ENCODE data around the gene CD244.

Gene CD244

DNA sequence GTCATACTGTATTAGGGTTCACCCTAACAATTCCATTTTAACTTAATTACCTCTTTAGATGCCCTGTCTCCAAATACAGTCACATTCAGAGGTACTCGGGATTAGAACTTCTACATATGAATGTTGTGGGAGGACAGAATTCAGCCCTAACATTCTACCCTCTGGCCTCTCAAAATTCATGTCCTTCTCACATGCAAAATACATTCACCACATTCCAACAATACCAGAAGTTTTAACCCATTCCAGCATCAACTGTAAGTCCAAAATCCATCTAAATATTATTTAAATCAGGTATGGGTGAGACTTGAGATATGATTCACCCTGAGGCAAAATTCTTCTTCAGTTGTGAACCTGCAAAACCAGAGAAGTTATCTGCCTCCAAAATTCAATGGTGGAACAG lies 52.2 kb downstream of the CD244 start:
- Histone ChIP-seq H3K36me3 (ENCODE audit: control insufficient read depth in 1 of 2, insufficient read depth in 2 of 2, low read depth in 1 of 2, low read length in 2 of 2) (no peaks in the 10 kb centered on the region), H4K91ac (ENCODE audit: low read length) (no peak overlapping the region), H3K14ac (ENCODE audit: low read length in 2 of 2) (no peak overlapping the region), H3K4me2 (ENCODE audit: low read length, poor library complexity, severe bottlenecking) (no peak overlapping the region), H2BK12ac (ENCODE audit: low read length in 2 of 2) (no peak overlapping the region), H3K9ac (ENCODE audit: low read length) (no peak overlapping the region), H2AK5ac (ENCODE audit: low read length, severe bottlenecking) (no peak overlapping the region), H3K27me3 (ENCODE audit: control insufficient read depth in 1 of 2, insufficient read depth in 1 of 2, low read length in 2 of 2) (no peaks in the 10 kb centered on the region), H3K27ac (ENCODE audit: low read length, poor library complexity, severe bottlenecking) (no peak overlapping the region), H3K18ac (ENCODE audit: low read depth in 1 of 2, low read length in 2 of 2) (no peak overlapping the region), H3K9me3 (ENCODE audit: control insufficient read depth, low read length) (peaks cover 8% of the 10 kb centered on the region), H2AFZ (ENCODE audit: low read depth, low read length) (no peak overlapping the region), H2BK120ac (ENCODE audit: low read depth, low read length) (no peak overlapping the region), H2BK5ac (ENCODE audit: low read depth, low read length, poor library complexity, severe bottlenecking) (no peak overlapping the region), H3K4me3 (ENCODE audit: insufficient read depth in 1 of 2, low read depth in 1 of 2, low read length in 2 of 2) (no peak overlapping the region), H3K4me1 (ENCODE audit: control insufficient read depth, insufficient read depth, low read depth, low read length) (no peaks in the 10 kb centered on the region), H2BK15ac (ENCODE audit: low read depth, poor library complexity, severe bottlenecking) (no peak overlapping the region), H3K79me1 (replicated peaks; ENCODE audit: low read length, poor library complexity, severe bottlenecking) (no peaks in the 10 kb centered on the region), H3K23ac (ENCODE audit: low read length in 2 of 2) (no peak overlapping the region), H4K8ac (ENCODE audit: low read length) (no peak overlapping the region), H3K4ac (ENCODE audit: low read depth in 1 of 2, low read length in 2 of 2) (no peak overlapping the region)
- WGBS: 45% methylated on average over 1 of the region's 1 CpG
- DNase-seq: no peak

DNA sequence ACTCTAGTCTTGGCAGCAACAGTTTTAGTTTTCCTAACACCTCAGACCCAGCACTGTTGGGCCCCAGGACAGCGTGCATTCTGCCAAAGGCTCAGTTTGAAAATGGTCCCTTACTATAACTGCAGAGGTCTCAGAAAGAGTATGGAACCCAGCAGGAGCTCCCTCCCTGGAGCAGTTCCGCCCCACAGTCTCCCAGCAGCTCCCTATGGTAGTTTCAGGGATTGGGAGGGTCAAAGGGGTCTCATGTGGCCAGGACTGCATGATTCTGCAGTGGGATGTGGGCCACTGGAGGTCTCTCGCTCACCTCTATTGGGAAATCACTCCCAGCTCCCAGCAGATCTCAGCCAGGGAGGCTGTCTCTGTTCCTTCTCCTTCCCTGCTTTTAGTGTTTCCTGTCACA lies 54.4 kb downstream of the CD244 start:
- no peaks in the 10 kb centered on the region for H3K4me1 ChIP-seq (ENCODE audit: control insufficient read depth, insufficient read depth, low read depth, low read length)
- H2BK12ac ChIP-seq (ENCODE audit: low read length in 2 of 2): no peak overlapping the region
- H2BK120ac ChIP-seq (ENCODE audit: low read depth, low read length): no peak overlapping the region
- H3K9me3 ChIP-seq (ENCODE audit: control insufficient read depth, low read length): peaks cover 8% of the 10 kb centered on the region
- H3K18ac ChIP-seq (ENCODE audit: low read depth in 1 of 2, low read length in 2 of 2): no peak overlapping the region
- no peak overlapping the region for H2AK5ac ChIP-seq (ENCODE audit: low read length, severe bottlenecking)
- H2AFZ ChIP-seq (ENCODE audit: low read depth, low read length): no peak overlapping the region
- H3K4ac ChIP-seq (ENCODE audit: low read depth in 1 of 2, low read length in 2 of 2): no peak overlapping the region
- 66% methylated on average over 3 of the region's 3 CpGs for WGBS
- H3K9ac ChIP-seq (ENCODE audit: low read length): no peak overlapping the region
- H3K79me1 ChIP-seq (replicated peaks; ENCODE audit: low read length, poor library complexity, severe bottlenecking): no peaks in the 10 kb centered on the region
- H3K23ac ChIP-seq (ENCODE audit: low read length in 2 of 2): no peak overlapping the region
- H3K14ac ChIP-seq (ENCODE audit: low read length in 2 of 2): no peak overlapping the region
- H3K27ac ChIP-seq (ENCODE audit: low read length, poor library complexity, severe bottlenecking): no peak overlapping the region
- DNase-seq: no peak
- no peak overlapping the region for H4K91ac ChIP-seq (ENCODE audit: low read length)
- H4K8ac ChIP-seq (ENCODE audit: low read length): no peak overlapping the region
- H2BK5ac ChIP-seq (ENCODE audit: low read depth, low read length, poor library complexity, severe bottlenecking): no peak overlapping the region
- H3K4me2 ChIP-seq (ENCODE audit: low read length, poor library complexity, severe bottlenecking): no peak overlapping the region
- H2BK15ac ChIP-seq (ENCODE audit: low read depth, poor library complexity, severe bottlenecking): no peak overlapping the region
- no peaks in the 10 kb centered on the region for H3K36me3 ChIP-seq (ENCODE audit: control insufficient read depth in 1 of 2, insufficient read depth in 2 of 2, low read depth in 1 of 2, low read length in 2 of 2)
- no peaks in the 10 kb centered on the region for H3K27me3 ChIP-seq (ENCODE audit: control insufficient read depth in 1 of 2, insufficient read depth in 1 of 2, low read length in 2 of 2)
- no peak overlapping the region for H3K4me3 ChIP-seq (ENCODE audit: insufficient read depth in 1 of 2, low read depth in 1 of 2, low read length in 2 of 2)

GRCh38 chr1:160807738-160808137 lies 54.9 kb downstream of the CD244 start:
- H3K4me3 ChIP-seq (ENCODE audit: insufficient read depth in 1 of 2, low read depth in 1 of 2, low read length in 2 of 2): no peak overlapping the region
- H3K14ac ChIP-seq (ENCODE audit: low read length in 2 of 2): no peak overlapping the region
- H3K4ac ChIP-seq (ENCODE audit: low read depth in 1 of 2, low read length in 2 of 2): no peak overlapping the region
- H3K4me2 ChIP-seq (ENCODE audit: low read length, poor library complexity, severe bottlenecking): no peak overlapping the region
- H3K79me1 ChIP-seq (replicated peaks; ENCODE audit: low read length, poor library complexity, severe bottlenecking): no peaks in the 10 kb centered on the region
- H2AFZ ChIP-seq (ENCODE audit: low read depth, low read length): no peak overlapping the region
- no peak overlapping the region for H2BK12ac ChIP-seq (ENCODE audit: low read length in 2 of 2)
- no peak overlapping the region for H4K8ac ChIP-seq (ENCODE audit: low read length)
- H3K9ac ChIP-seq (ENCODE audit: low read length): no peak overlapping the region
- no peak overlapping the region for H2BK5ac ChIP-seq (ENCODE audit: low read depth, low read length, poor library complexity, severe bottlenecking)
- no peak for DNase-seq
- no peak overlapping the region for H2AK5ac ChIP-seq (ENCODE audit: low read length, severe bottlenecking)
- 86% methylated on average over 2 of the region's 2 CpGs for WGBS
- no peaks in the 10 kb centered on the region for H3K36me3 ChIP-seq (ENCODE audit: control insufficient read depth in 1 of 2, insufficient read depth in 2 of 2, low read depth in 1 of 2, low read length in 2 of 2)
- no peak overlapping the region for H3K18ac ChIP-seq (ENCODE audit: low read depth in 1 of 2, low read length in 2 of 2)
- no peak overlapping the region for H2BK120ac ChIP-seq (ENCODE audit: low read depth, low read length)
- H3K9me3 ChIP-seq (ENCODE audit: control insufficient read depth, low read length): peaks cover 8% of the 10 kb centered on the region
- no peaks in the 10 kb centered on the region for H3K4me1 ChIP-seq (ENCODE audit: control insufficient read depth, insufficient read depth, low read depth, low read length)
- no peak overlapping the region for H3K27ac ChIP-seq (ENCODE audit: low read length, poor library complexity, severe bottlenecking)
- no peak overlapping the region for H4K91ac ChIP-seq (ENCODE audit: low read length)
- H3K27me3 ChIP-seq (ENCODE audit: control insufficient read depth in 1 of 2, insufficient read depth in 1 of 2, low read length in 2 of 2): no peaks in the 10 kb centered on the region
- no peak overlapping the region for H3K23ac ChIP-seq (ENCODE audit: low read length in 2 of 2)
- H2BK15ac ChIP-seq (ENCODE audit: low read depth, poor library complexity, severe bottlenecking): no peak overlapping the region

DNA sequence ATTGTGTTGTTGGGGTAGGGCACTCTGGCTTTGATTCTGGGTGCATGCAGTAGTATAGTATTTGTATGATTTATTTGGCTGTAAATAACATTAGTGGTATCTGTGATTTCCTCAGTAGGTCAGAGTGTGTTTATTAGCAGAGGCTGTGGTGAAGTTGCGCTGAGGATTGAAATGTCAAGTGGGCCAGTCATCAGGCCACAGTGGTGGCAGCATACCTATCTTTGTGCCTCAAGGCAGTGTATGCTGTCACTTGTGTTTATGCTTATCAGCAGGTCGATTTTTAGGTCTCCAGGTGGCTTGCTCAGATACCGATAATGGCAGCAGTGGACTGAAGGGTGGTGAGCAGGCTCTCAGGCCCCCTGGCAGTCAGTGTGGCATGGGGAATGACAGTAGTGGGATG lies 55.4 kb downstream of the CD244 start:
- no peak overlapping the region for H3K4me3 ChIP-seq (ENCODE audit: insufficient read depth in 1 of 2, low read depth in 1 of 2, low read length in 2 of 2)
- no peak overlapping the region for H3K27ac ChIP-seq (ENCODE audit: low read length, poor library complexity, severe bottlenecking)
- H3K14ac ChIP-seq (ENCODE audit: low read length in 2 of 2): no peak overlapping the region
- no peak overlapping the region for H2BK15ac ChIP-seq (ENCODE audit: low read depth, poor library complexity, severe bottlenecking)
- no peaks in the 10 kb centered on the region for H3K27me3 ChIP-seq (ENCODE audit: control insufficient read depth in 1 of 2, insufficient read depth in 1 of 2, low read length in 2 of 2)
- no peak for DNase-seq
- 66% methylated on average over 3 of the region's 3 CpGs for WGBS
- H3K9me3 ChIP-seq (ENCODE audit: control insufficient read depth, low read length): peaks cover 8% of the 10 kb centered on the region
- no peak overlapping the region for H3K9ac ChIP-seq (ENCODE audit: low read length)
- H3K36me3 ChIP-seq (ENCODE audit: control insufficient read depth in 1 of 2, insufficient read depth in 2 of 2, low read depth in 1 of 2, low read length in 2 of 2): no peaks in the 10 kb centered on the region
- H3K23ac ChIP-seq (ENCODE audit: low read length in 2 of 2): no peak overlapping the region
- no peak overlapping the region for H3K4ac ChIP-seq (ENCODE audit: low read depth in 1 of 2, low read length in 2 of 2)
- no peak overlapping the region for H2BK12ac ChIP-seq (ENCODE audit: low read length in 2 of 2)
- no peak overlapping the region for H4K8ac ChIP-seq (ENCODE audit: low read length)
- no peak overlapping the region for H3K18ac ChIP-seq (ENCODE audit: low read depth in 1 of 2, low read length in 2 of 2)
- H2BK120ac ChIP-seq (ENCODE audit: low read depth, low read length): no peak overlapping the region
- no peaks in the 10 kb centered on the region for H3K4me1 ChIP-seq (ENCODE audit: control insufficient read depth, insufficient read depth, low read depth, low read length)
- no peak overlapping the region for H2AK5ac ChIP-seq (ENCODE audit: low read length, severe bottlenecking)
- H3K4me2 ChIP-seq (ENCODE audit: low read length, poor library complexity, severe bottlenecking): no peak overlapping the region
- H4K91ac ChIP-seq (ENCODE audit: low read length): no peak overlapping the region
- no peak overlapping the region for H2BK5ac ChIP-seq (ENCODE audit: low read depth, low read length, poor library complexity, severe bottlenecking)
- H3K79me1 ChIP-seq (replicated peaks; ENCODE audit: low read length, poor library complexity, severe bottlenecking): no peaks in the 10 kb centered on the region
- no peak overlapping the region for H2AFZ ChIP-seq (ENCODE audit: low read depth, low read length)

All from mesenchymal stem cell (in vitro differentiated cells and primary cell).